ENCODE measurements around the gene OR2G3.

DNA sequence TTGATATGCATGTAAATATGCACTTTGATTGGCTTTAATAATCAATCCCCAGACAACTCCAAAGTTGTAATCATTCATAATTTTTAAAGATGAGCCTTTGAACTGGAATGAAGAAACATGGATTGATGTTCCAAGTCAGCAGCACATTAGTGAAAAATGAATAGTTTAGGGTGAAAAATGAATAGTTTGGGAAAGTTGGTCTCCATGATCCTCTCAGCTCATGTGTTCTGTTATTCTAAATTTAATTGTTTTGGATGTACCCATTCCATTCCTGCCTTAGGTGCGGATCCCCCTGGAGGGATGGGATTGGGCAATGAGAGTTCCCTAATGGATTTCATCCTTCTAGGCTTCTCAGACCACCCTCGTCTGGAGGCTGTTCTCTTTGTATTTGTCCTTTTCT is at the start of gene OR2G3:
- TF ChIP-seq, protein P1, sequence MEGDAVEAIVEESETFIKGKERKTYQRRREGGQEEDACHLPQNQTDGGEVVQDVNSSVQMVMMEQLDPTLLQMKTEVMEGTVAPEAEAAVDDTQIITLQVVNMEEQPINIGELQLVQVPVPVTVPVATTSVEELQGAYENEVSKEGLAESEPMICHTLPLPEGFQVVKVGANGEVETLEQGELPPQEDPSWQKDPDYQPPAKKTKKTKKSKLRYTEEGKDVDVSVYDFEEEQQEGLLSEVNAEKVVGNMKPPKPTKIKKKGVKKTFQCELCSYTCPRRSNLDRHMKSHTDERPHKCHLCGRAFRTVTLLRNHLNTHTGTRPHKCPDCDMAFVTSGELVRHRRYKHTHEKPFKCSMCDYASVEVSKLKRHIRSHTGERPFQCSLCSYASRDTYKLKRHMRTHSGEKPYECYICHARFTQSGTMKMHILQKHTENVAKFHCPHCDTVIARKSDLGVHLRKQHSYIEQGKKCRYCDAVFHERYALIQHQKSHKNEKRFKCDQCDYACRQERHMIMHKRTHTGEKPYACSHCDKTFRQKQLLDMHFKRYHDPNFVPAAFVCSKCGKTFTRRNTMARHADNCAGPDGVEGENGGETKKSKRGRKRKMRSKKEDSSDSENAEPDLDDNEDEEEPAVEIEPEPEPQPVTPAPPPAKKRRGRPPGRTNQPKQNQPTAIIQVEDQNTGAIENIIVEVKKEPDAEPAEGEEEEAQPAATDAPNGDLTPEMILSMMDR (IDR thresholded peaks at IDR 0.05), result no peak
- no peak for TF ChIP-seq EZH2phosphoT487 (IDR thresholded peaks at IDR 0.05)
